HL-60 (cell line): Measurements from ENCODE around the gene MYEF2.

Experiments used
- DNase-seq, 2 experiments: peaks; one replicate each; pipeline ENCODE4 v3.0.0-alpha.2; 2010 to 2020; ENCODE audit warnings: low read depth in 1 of 2, low spot score in 1 of 2
- H3K27ac ChIP-seq: fragments of 250-450 bp; sonication (Bioruptor Pico); replicated peaks from 2 replicates; pipeline ENCODE4 v1.5.1; 2020; ENCODE audit warnings: mild to moderate bottlenecking, moderate library complexity
- H3K27me3 ChIP-seq: fragments of 250-450 bp; sonication (Bioruptor Pico); 2 replicates; pipeline ENCODE4 v1.5.1; 2021; ENCODE audit warnings: mild to moderate bottlenecking, moderate library complexity; ENCODE audit not compliant: insufficient read depth, poor library complexity, severe bottlenecking
- H3K4me3 ChIP-seq: replicated peaks from 2 replicates; pipeline ENCODE4 v1.5.1; 2011; ENCODE audit warnings: mild to moderate bottlenecking, control low read depth, low read length; ENCODE audit not compliant: insufficient read depth
- GABPA ChIP-seq: IDR thresholded peaks from 2 replicates; pipeline ENCODE4 v1.6.1; 2012; ENCODE audit warnings: low read depth
- POLR2AphosphoS5 ChIP-seq: IDR thresholded peaks from 2 replicates; pipeline ENCODE4 v1.6.1; 2012; ENCODE audit warnings: low read depth
- REST ChIP-seq: IDR thresholded peaks from 2 replicates; pipeline ENCODE4 v1.6.1; 2012; ENCODE audit warnings: low read depth; ENCODE audit not compliant: insufficient replicate concordance
- SPI1 ChIP-seq: IDR thresholded peaks from 2 replicates; pipeline ENCODE4 v1.6.1; 2012; ENCODE audit warnings: low read depth, mild to moderate bottlenecking, borderline replicate concordance
- TF ChIP-seq, protein P1 (sequence below): IDR thresholded peaks from one replicate; pipeline ENCODE4 v1.5.1; 2011; ENCODE audit warnings: low read length, control low read depth, inconsistent platforms; ENCODE audit not compliant: insufficient read depth

MYEF2 gene

DNA sequence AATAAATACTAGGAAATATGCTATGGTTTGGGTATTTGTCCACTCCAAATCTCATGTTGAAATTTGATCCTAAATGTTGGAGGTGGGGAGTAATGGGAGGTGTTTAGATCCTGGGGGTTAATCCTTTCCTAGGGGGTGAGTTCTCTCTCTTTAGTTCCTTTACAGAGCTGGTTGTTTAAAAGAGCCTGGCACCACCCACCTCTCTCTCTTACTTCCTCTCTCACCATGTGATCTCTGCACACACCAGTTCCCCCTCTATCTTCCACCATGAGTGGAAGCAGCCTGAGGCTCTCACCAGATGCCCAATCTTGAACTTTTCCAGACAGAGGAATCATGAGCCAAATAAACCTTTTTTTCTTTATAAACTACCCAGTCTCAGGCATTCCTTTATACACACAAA is 46.8 kb downstream of the MYEF2 start:
- H3K27me3 ChIP-seq, result no peaks in the 10 kb centered on the region
- peak in 1 of 2 experiments; percentile 7 for DNase-seq
- H3K4me3 ChIP-seq, result no peak overlapping the region
- TF ChIP-seq REST (no peak), GABPA (no peak), SPI1 (peak; percentile 44; the same call in 1 of the 2 replicates), POLR2AphosphoS5 (no peak)
- TF ChIP-seq, protein P1, sequence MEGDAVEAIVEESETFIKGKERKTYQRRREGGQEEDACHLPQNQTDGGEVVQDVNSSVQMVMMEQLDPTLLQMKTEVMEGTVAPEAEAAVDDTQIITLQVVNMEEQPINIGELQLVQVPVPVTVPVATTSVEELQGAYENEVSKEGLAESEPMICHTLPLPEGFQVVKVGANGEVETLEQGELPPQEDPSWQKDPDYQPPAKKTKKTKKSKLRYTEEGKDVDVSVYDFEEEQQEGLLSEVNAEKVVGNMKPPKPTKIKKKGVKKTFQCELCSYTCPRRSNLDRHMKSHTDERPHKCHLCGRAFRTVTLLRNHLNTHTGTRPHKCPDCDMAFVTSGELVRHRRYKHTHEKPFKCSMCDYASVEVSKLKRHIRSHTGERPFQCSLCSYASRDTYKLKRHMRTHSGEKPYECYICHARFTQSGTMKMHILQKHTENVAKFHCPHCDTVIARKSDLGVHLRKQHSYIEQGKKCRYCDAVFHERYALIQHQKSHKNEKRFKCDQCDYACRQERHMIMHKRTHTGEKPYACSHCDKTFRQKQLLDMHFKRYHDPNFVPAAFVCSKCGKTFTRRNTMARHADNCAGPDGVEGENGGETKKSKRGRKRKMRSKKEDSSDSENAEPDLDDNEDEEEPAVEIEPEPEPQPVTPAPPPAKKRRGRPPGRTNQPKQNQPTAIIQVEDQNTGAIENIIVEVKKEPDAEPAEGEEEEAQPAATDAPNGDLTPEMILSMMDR, result no peak
- no peak overlapping the region for H3K27ac ChIP-seq

- H3K4me3 ChIP-seq, result no peak overlapping the region
- peaks cover 3% of the 10 kb centered on the region for H3K27me3 ChIP-seq
- H3K27ac ChIP-seq, result no peak overlapping the region
- DNase-seq, result no peak
- no peak for TF ChIP-seq REST
- TF ChIP-seq GABPA, result no peak
- TF ChIP-seq, protein P1, result no peak
- TF ChIP-seq POLR2AphosphoS5, result no peak
Observed at GRCh38 chr15:48126667-48127355, 51.3 kb downstream of the MYEF2 start.

DNA sequence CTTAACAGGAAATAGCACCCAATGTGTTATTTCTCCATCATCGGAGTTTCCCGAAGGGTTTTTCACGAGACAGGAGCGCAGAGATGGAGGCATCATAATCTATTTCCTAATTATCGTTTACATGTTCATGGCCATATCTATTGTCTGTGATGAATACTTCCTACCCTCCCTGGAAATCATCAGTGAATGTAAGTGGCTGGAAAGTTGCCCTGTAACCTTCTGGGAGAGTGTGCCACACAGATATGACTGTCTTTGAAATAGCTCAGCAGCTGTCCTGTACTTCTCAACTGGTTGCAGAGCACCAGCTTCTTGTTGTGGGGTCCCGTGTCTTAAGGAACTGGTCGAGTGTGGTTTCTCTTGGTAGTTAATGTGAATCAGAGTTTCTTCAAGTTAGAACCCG is 56.2 kb downstream of the MYEF2 start:
- DNase-seq, result no peak
- no peak overlapping the region for H3K27ac ChIP-seq
- no peak overlapping the region for H3K4me3 ChIP-seq
- peaks cover 3% of the 10 kb centered on the region for H3K27me3 ChIP-seq
- TF ChIP-seq REST (no peak), POLR2AphosphoS5 (no peak), SPI1 (no peak)
